Measurements from ENCODE around the gene KCNT1. TPM values are rescaled to one million over a fixed set of nuclear protein-coding genes. Genes with fewer than 3 reads are reported as not detected.

The KCNT1 gene
- total and polyA plus RNA-seq, 10 of the 15 experiments (the other 5 are each of a cell fraction or from before 2014, with no cell fraction given): not detected

- no peak overlapping the region for H3K4me2 ChIP-seq (ENCODE audit: control insufficient read depth, insufficient read depth)
- intact Hi-C loops (cut with micrococcal nuclease; ENCODE audit: unreplicated experiment) (no loop called here), in situ Hi-C loops (cut with MboI) (no loop called here)
- WGBS (ENCODE audit: insufficient coverage, insufficient replicate concordance, low lambda C conversion rate, missing lambda C conversion rate): 57% methylated on average over 20 of the region's 21 CpGs
- no peaks in the 10 kb centered on the region for H3K27me3 ChIP-seq (replicated peaks in 1 of 2; ENCODE audit: control insufficient read depth in 2 of 2, insufficient read depth in 2 of 2, low read length in 1 of 2)
- H4K20me1 ChIP-seq (ENCODE audit: control insufficient read depth, insufficient read depth): no peaks in the 10 kb centered on the region
- no peak overlapping the region for H3K4me3 ChIP-seq
- DNase-seq (ENCODE audit: low read depth, low spot score) (no peak), ATAC-seq (no peak), FAIRE-seq (no peak)
- H3K36me3 ChIP-seq (ENCODE audit: control insufficient read depth in 2 of 2, insufficient read depth in 2 of 2, low read length in 1 of 2): no peaks in the 10 kb centered on the region
- no peaks in the 10 kb centered on the region for H3K4me1 ChIP-seq (ENCODE audit: control insufficient read depth, insufficient read depth, low read length)
- H3K9me3 ChIP-seq (replicated peaks; ENCODE audit: control insufficient read depth, insufficient read depth, low read length): no peaks in the 10 kb centered on the region
- no peak overlapping the region for H3K27ac ChIP-seq (ENCODE audit: control insufficient read depth, insufficient read depth)
- no peaks in the 10 kb centered on the region for H3K79me2 ChIP-seq (ENCODE audit: control insufficient read depth, insufficient read depth, low read length)
- POLR2A ChIA-PET: no interaction called here
- H2AFZ ChIP-seq (ENCODE audit: control insufficient read depth, low read depth, low read length): no peak overlapping the region
- CTCF ChIA-PET: no interaction called here
- no peak overlapping the region for H3K9ac ChIP-seq (ENCODE audit: control insufficient read depth, insufficient read depth, low read length)
- no TSS peak for BruUV-seq (replicated peaks)
- SMC1A ChIA-PET (ENCODE audit: uncharacterized antibody, unreplicated experiment): no interaction called here
- RAD21 ChIA-PET (ENCODE audit: unreplicated experiment): no interaction called here
- no peak for TF ChIP-seq SREBF1 (IDR thresholded peaks at IDR 0.05; ENCODE audit: low read length)
- no peak for TF ChIP-seq JUND (IDR thresholded peaks at IDR 0.05; ENCODE audit: low read depth, low read length)
- no peak for TF ChIP-seq BMI1 (IDR thresholded peaks at IDR 0.05; ENCODE audit: borderline replicate concordance)
- no peak for TF ChIP-seq SPI1 (IDR thresholded peaks at IDR 0.05; ENCODE audit: borderline replicate concordance, insufficient read depth, low read depth, low read length)
- no peak for TF ChIP-seq EGR1 (IDR thresholded peaks at IDR 0.05; ENCODE audit: borderline replicate concordance in 1 of 2, low read depth in 2 of 2, low read length in 2 of 2)
- no peak for TF ChIP-seq PRDM15 (CRISPR knock-in tag; IDR thresholded peaks at IDR 0.05)
- TF ChIP-seq SIN3A (IDR thresholded peaks at IDR 0.05; ENCODE audit: low read depth, low read length): no peak
- TF ChIP-seq IKZF1 (conservative IDR thresholded peaks at IDR 0.05): no peak
- no peak for TF ChIP-seq CBFB (IDR thresholded peaks at IDR 0.05; ENCODE audit: low read depth)
- TF ChIP-seq MTA2 (IDR thresholded peaks at IDR 0.05; ENCODE audit: low read depth): no peak
- TF ChIP-seq DPF2 (IDR thresholded peaks at IDR 0.05): no peak
- TF ChIP-seq, protein P1, sequence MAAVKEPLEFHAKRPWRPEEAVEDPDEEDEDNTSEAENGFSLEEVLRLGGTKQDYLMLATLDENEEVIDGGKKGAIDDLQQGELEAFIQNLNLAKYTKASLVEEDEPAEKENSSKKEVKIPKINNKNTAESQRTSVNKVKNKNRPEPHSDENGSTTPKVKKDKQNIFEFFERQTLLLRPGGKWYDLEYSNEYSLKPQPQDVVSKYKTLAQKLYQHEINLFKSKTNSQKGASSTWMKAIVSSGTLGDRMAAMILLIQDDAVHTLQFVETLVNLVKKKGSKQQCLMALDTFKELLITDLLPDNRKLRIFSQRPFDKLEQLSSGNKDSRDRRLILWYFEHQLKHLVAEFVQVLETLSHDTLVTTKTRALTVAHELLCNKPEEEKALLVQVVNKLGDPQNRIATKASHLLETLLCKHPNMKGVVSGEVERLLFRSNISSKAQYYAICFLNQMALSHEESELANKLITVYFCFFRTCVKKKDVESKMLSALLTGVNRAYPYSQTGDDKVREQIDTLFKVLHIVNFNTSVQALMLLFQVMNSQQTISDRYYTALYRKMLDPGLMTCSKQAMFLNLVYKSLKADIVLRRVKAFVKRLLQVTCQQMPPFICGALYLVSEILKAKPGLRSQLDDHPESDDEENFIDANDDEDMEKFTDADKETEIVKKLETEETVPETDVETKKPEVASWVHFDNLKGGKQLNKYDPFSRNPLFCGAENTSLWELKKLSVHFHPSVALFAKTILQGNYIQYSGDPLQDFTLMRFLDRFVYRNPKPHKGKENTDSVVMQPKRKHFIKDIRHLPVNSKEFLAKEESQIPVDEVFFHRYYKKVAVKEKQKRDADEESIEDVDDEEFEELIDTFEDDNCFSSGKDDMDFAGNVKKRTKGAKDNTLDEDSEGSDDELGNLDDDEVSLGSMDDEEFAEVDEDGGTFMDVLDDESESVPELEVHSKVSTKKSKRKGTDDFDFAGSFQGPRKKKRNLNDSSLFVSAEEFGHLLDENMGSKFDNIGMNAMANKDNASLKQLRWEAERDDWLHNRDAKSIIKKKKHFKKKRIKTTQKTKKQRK (IDR thresholded peaks at IDR 0.05; ENCODE audit: low read depth, low read length): no peak
- no peak for TF ChIP-seq TCF7 (IDR thresholded peaks at IDR 0.05; ENCODE audit: borderline replicate concordance)
- TF ChIP-seq PBX3 (IDR thresholded peaks at IDR 0.05; ENCODE audit: insufficient replicate concordance, low read depth, low read length): no peak
Observed at GRCh38 chr9:135780626-135781025, 78.6 kb downstream of the KCNT1 start.

Measured in GM12878 (cell line).